Ovary (tissue), 3 donors: ENCODE measurements around the gene CFAP45.

Experiments
- CTCF ChIP-seq, 3 donors: fragments of 450-650 bp in 2 of 3; fragments of 200-600 bp in 1 of 3; IDR thresholded peaks; one replicate each; pipeline versions ENCODE4 v1.5.1 to v1.8.0; 2016 to 2022; ENCODE audit warnings: antibody characterized with exemption in 3 of 3, mild to moderate bottlenecking in 1 of 3
- EP300 ChIP-seq: sonication (generic); formaldehyde crosslinking; IDR thresholded peaks from one replicate; pipeline ENCODE4 v1.6.1; 2017; ENCODE audit warnings: antibody characterized with exemption
- donor health status: DM: no; HTN: no; CAD: no.

- TF ChIP-seq CTCF (IDR thresholded peaks at IDR 0.05) (no peak), EP300 (no peak)
Observed at GRCh38 chr1:159839116-159839849, 60.7 kb downstream of the CFAP45 start.
